HG02610 (cell line): Measurements from ENCODE around the gene LRRC40.
A peak's percentile ranks its signal among the peaks of the same experiment; 100 is the strongest.
"Not testable (repeated sequence)": the region's sequence is repeated elsewhere in the genome, so short reads cannot be mapped to it uniquely, and the experiment has no call there.

Source experiments
- ATAC-seq: cut with Tn5 transposase; IDR thresholded peaks from one replicate; pipeline ENCODE4 v1.9.1; 2021; ENCODE audit warnings: mild to moderate bottlenecking, moderate library complexity; ENCODE audit not compliant: unreplicated experiment

Gene LRRC40

DNA sequence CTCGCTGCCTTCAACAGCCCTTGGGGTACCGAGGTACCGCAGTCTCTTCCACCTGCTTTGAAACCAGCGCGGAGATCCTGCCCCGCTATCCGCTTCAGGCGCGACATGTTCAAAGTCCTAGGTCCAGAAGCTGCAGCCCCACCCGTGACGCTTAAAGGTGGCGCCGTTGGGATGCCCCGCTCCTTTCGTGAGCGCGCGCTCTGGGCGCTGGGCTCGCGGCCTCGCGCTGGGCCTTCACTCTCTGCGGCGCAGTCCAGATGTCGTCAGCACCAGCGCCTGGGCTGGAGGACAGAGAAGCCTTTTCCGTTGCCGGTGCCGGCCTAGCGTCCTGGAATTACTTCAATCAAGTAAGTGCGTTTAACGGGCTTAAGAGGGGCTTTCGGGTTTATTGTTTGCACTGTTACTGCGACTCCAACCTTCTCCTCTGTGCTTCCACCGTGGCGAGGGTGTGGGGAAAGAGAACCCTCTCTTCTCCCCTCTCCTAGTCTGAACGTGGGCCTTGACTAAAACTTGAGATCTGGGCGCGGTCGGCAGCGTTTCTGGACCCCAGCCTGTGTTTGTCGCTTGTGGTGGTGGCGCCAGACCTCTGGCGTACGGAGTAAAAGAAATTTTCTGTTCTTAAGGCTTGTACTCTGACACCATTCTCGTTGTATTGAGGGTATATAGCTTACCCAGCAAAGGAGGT is at the start of gene LRRC40:
TSS of gene LRRC40 (minus strand) at position 146 of the 685 bp plus-strand sequence. CDS start at position 107, 39 bp downstream.
- ATAC-seq, result peak; percentile 81

DNA sequence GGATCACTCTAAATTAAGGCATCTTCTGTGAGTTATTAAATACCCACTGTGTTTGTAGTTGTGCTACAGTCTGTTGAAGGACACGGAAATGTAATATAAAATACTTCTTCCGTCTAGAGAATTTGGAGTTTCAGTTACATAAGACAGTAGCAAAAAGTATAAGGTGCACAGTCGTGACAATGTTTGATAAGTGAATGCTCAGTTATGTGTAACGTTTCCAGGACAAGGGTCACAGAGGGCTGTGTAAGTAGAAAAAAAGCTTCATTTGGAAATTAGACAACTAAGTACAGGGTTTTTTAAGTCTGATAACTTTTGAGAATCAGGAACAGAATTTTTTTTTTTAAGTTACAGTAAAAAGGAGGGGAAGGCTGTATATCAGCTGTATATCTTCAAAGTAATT is 43.4 kb upstream of the LRRC40 start:
- ATAC-seq, result no peak

DNA sequence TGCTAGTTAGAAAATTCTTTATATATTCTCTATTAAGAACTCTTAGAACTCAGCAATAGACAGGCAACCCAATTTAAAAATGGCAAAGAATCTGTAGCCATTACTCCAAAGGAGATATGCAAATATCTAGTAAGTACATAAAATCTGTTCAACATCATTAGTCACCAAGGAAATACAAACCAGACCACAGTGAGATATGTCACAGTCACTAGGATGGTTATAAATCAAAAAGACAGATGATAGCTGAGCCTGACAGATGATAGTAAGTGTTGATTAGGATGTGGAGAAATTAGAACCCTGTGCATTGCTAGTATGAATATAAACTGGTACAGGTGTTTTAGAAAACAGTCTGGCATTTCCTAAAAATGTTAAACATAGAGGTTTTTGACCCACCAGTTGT is 42.4 kb upstream of the LRRC40 start:
- no peak for ATAC-seq

DNA sequence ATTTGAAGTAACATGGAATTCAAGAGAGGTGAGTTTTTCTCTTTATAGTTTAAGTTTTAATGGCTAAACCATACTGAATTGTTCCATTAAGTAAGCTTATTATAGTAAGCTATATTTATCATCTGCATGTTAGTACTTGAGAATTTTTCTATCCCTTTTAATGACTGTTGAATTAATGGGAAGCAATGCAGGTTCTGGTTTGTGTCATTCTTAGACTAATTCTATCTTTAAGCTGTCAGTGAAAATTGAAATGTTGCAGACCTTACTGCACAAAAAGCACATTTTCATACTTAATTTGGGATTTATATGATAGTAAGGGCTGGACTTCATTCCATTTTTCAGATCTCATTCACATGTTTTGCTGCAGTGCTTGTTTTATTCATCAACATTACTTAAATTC is 41.7 kb upstream of the LRRC40 start:
- no peak for ATAC-seq

DNA sequence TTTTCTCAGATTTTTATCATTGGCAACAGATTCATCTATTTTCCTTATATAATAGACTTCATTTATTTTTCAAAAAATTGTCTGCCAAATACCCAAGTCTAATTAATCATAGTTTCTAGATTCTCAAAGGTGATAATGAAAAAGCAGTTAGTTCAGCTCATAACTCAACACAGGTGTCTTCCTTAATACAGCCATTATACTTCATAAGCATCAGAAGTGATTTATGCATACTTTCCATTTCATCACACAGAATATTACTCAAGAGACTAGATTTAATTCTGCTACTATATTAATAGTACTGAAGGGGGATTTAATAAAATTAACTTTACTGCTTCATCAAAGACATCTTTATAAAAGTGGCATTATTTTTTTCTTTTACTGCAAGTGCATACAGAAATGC is 34.6 kb upstream of the LRRC40 start:
- ATAC-seq, result no peak

DNA sequence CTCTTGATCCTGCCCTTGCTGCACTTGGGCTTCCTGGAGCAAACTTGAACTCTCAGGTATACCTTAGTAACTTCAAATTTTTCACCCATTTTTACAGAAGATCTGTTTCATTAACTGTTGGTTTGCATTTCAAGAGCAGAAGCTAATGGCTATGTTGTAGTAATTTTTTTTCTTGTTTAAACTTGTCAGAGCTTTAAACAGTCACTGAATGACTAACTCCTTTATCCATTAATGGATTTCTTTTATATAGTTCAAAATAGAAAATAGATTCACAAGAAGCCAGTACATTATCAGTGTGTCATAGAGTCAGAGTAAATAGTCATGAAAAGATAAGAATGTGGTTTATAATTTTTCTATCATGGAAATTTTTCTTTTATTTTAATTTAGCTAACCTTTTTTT is 29.4 kb upstream of the LRRC40 start:
- ATAC-seq, result no peak

DNA sequence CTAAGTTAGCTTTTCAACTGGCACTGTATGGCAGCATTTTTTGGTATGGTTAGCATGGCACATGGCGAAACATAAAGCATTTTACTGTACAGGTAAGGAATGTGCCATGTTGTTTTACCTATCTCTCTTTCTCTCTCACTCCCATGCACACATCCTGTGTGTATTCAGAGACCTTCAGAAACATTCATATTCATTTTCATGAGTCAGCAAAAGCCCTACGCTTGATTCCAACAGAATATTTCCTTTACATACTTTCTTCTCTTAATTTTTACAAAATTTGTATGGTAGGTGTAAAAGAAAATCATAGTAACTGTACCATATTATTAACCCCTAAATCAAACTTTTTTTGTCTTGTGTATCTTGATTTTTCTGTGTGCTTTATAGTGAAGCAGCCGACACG is 26.1 kb upstream of the LRRC40 start:
- no peak for ATAC-seq

DNA sequence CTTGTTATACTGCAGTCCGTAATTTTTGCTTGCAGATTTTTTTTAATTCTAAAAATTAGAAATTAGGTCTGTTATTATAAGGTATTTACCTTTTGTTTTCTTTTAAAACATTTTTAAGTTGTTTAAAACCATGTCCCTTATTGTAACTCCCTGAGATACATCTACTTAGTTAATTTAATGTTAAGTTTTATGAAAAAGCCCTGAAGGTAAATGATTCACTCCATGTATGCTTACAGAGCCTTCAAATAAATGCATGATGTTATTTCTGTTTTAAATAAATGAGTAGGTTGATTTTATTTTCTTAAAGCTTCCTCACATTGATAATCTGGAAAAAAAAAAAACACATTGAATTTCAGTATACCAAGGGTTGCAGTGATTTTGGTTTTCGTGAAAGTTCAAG is 23.3 kb upstream of the LRRC40 start:
- ATAC-seq, result no peak

DNA sequence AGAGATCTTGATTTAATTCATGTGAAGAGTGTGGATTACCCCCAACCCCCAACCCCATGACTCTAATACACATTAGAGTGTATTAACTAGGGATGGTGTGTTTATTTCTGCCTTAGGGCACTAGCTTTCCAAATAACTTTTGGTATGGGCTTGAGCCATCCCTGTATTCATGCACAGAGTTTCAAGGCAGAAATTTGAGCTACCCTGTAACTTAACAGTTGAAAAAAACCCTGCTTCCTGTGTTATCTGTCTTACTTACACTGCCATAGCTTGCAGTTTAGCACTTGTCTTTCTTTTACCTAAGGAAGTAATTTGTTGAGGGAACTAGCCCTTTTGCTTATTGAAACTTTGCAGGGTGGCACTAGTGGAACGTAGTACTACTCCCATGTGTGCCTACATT is 22.1 kb upstream of the LRRC40 start:
- ATAC-seq, result no peak

DNA sequence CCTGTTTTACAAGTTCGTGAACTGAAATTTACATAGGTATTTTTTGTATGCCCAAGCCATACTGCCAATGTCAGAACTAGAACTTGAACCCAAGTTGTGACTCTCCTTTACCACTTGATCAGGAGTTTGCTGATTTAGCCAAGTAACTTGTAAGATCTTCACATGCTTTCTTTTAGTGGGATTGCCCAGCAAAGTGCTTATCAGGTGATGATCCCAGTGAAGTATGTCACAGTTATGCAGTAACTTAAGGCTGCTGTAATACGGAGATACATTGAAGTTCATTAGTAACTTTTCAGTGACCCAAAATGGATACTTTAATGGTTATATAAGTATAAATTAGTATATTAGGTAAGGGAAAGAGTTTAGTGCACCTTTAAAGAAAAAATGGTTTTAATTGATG is 19.6 kb upstream of the LRRC40 start:
- no peak for ATAC-seq

DNA sequence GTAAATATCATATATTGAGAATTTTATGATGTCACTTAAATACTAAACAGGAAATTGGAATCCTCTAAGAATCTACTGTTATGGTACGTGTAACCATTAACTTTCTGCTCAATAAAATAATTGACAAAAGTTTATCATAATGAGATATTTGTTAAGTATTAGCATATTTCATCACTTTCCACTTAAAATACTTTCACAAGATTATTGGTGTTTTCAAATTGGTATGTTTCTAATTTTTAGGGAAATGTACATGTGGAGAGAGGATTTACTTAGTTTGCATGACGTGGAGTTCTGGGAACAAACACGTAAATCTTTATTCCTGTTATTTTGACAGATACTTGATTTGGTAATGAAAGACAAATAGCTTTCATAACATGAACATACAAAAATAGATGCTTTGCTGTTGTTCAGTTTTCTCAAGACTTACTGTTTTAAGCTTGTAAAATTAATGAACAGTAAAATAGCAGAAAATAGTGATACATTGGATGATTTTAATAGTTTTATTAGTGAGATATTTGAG is 17.4 kb upstream of the LRRC40 start:
- no peak for ATAC-seq

DNA sequence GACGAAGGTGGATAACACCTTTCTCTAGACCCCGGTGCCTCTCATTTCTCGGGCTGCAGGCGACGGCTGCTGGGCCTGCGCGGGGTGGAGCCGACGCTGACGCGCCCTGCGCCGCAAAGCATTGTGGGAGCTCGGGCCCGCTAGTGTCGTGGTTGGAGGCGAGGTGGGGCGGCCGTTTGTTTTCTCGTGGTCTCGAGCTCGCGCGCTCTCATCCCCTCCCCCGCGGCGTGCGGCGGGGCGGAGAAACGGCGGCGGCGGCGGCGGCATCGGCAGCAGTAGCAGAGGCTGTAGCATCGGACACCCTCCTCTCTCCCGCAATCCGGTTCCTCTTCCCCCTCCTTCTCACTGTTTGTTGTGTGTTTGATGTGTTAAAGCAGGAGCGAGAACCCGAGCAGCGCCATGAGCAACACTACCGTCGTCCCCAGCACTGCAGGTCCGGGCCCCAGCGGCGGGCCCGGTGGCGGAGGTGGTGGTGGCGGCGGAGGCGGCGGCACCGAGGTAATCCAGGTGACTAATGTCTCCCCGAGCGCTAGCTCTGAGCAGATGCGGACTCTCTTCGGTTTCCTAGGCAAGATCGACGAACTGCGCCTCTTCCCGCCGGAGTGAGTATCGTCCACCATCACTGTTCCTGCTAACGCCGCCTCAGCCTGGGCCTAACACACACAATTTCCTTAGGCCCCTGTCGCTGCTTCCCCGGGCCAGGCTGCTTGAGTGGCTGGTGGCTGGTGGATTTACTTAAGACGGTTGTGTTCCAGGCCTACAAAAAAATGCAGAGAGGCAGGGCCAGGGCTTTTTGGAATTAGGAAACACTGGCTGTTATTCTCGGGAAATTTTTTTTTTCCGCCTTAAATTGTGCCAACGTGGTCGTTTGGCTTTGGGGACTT is 16.1 kb upstream of the LRRC40 start, which contains the start of gene SRSF11:
TSS of gene SRSF11 (plus strand) at position 143 of the 884 bp plus-strand sequence. CDS start at position 400, 257 bp downstream.
- peak; percentile 96 for ATAC-seq

DNA sequence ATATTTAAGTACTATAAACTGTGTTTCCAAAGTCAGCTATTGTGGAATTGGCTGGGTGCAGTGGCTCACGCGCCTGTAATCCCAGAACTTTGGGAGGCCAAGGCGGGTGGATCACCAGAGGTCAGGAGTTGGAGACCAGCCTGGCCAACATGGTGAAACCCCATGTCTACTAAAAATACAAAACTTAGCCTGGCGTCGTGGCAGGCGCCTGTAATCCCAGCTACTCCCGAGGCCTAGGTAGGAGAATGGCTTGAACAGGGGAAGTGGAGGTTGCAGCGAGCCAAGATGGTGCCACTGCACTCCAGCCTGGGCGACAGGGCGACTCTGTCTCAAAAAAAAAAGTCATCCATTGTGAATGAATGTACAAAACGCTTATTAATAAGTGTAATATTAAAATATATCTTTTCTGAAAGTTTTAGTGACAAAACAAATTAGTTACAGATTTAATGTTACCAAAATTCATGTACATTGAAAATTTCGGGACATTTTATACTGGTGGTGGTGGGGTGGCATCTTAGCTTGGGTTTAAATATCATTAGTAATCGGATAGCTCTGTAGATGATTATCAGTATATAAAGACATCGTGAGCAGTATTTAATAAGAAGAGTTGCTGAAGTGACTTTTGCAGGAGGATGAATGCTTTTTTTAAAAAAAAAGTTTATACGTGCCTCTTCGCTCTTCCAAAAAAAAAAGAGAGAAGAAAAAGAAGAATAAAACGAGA is 15.3 kb upstream of the LRRC40 start:
- ATAC-seq, result peak; percentile 1

DNA sequence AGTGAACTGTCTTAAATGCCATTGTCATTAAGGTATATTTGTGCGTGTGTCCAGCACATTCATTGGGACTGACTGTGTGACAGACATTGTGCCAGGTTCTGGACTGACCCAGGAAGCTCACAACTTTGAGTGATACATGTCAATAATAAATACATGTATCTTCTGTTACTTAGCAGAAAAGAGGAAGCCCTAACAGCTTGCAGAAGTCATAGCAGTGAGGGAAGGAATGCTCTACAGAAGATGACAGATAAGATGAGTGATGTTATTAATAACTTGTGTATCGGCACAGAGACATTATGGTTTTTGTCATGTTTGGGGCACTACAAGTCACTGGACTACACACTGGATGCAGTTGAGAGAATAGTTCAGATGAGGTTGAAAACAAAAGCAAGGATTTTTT is 14.6 kb upstream of the LRRC40 start:
- no peak for ATAC-seq

DNA sequence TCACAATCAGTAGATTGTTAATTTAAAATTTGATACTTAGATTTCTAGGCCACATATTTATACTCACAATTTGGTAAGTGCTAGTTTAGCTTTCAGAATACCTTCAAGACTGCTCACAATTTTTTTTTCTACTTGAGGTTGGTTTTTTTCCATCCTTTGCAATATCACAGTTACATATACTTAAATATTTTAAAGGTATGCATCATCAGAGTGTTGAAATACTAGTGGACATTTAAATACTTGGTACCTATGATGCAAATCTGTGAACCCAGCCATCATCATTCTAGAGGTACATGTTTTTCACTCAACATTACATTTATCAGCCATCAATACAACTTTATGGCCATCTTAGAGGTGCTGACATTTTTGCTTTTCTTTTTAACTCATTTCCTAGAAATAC is 6.2 kb upstream of the LRRC40 start:
- no peak for ATAC-seq

DNA sequence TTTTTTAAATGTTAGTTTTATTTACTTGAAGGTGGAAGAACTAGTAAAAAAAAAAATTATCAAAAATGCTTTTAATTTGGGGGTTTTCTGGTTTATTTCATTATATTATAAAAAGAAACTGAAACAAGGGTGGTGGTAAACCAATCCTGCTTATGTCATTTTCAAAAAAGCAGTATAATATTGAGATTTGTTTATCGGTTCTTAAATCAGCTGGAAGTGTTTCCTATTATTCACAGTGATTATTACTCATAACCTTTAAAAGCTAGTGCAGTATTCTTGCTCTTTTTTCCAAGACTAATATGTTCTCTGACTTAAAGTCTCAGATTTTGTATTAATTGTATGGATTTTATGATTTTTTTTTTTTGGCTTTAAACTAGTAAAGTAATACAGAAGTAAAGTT is 5.4 kb upstream of the LRRC40 start:
- ATAC-seq, result no peak

DNA sequence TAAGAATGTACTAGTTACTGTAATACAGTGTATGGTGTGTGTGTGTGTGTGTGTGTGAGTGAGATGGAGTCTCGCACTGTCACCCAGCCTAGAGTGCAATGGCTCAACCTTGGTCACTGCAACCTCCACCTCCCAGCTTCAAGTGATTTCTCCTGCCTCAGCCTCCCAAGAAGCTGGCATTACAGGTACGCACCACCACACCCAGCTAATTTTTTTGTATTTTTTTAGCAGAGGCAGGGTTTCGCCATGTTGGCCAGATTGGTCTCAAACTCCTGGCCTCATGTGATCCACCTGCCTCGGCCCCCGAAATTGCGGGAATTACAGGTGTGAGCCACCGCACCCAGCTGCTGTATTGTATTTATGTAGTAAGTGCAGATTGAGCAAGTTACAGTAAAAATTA is 2.9 kb upstream of the LRRC40 start:
- ATAC-seq, result no peak

DNA sequence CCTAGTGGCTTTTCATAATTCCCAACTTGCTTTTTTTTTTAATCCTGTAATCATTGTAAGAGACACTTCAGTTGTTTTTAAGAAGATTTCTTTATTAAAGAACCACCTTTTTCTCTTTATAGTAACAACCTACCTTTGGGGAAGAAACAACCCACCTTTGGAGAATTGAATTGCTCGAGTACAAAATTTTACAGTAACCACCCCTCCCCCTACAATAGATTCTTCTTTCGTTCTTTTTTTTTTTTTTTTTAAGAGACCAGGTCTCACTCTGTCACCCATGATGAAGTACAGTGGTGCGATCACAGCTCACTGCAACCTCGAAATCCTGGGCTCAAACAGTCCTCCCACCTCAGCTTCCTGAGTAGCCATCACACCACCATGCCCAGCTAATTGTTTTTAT is 2.1 kb upstream of the LRRC40 start:
- ATAC-seq, result no peak

DNA sequence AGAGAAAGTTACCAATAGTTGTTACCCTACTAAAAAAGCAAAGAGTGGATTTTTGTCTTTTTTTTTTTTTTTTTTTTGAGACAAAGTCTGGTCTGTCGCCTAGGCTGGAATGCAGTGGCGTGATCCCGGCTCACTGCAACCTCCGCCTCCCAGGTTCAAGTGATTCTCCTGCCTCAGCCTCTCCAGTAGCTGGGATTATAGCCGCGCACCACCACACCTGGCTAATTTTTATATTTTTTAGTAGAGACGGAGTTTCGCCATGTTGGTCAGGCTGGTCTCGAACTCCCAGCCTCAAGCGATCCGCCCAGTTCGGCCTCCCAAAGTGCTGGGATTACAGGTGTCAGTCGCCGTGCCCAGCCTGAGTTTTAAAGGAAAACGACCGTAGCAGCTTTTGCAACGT is 1.5 kb upstream of the LRRC40 start:
- ATAC-seq, result not testable (repeated sequence)

DNA sequence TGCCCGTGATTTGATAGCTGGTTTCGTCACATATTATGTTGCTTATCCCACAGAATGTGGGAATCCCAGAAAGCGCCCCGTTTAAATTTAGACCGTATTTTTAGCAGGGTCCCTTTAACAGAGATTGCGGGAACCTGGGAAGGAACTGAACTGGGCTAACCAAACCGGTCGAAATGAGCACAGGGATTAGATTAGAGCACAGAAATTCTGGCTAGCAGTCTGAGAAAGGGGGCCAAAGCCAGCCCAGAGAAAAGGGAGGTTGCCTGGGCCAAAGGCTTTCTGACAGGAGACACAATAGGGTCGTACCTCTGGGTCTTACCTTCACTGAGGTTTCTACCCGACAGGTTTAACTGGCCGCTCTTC is 327 bp downstream of the LRRC40 start:
- ATAC-seq, result peak; percentile 29

DNA sequence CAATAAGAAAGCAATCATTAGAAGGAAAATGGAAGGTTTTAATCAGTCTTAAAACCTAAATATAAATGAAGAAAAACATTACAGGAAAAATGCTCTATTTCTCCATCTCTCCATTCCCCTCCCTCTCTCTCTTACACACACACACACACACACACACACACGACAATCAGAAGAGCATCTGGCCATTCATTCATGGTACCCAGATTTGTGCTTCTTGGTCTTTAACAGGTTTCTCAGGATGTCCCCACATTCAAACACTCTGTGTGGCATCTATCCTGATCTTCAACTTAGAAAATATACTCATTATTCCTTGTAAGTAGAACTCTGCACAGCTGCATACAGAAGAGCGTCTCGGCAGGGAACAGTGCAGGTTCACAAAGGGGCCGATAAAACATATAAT is 779 bp downstream of the LRRC40 start:
- no peak for ATAC-seq
